Keratinocyte (primary cell): ENCODE results near the gene DENND2A. TPM values are rescaled to one million over a fixed set of nuclear protein-coding genes. Genes with fewer than 3 reads are reported as not detected.
"Not testable (repeated sequence)": the region's sequence is repeated elsewhere in the genome, so short reads cannot be mapped to it uniquely, and the experiment has no call there.

Experiments used
- DNase-seq: peaks from one replicate; pipeline ENCODE4 v3.0.0-alpha.2; 2011; ENCODE audit warnings: low read depth, missing footprints, low spot score
- FAIRE-seq: peaks from 2 replicates; lab custom pipeline; 2011; peaks lifted over from hg19 to GRCh38; lab: Jason Lieb, UNC
- H2AFZ ChIP-seq: 2 replicates; pipeline ENCODE4 v1.6.0; 2012; ENCODE audit warnings: low read length, control low read depth, inconsistent platforms; ENCODE audit not compliant: control insufficient read depth
- H3K27ac ChIP-seq: 2 replicates; pipeline ENCODE4 v1.5.1; 2011; ENCODE audit warnings: low read length; ENCODE audit not compliant: control insufficient read depth, insufficient read depth
- H3K27me3 ChIP-seq: 3 replicates; pipeline ENCODE4 v1.6.0; 2011; ENCODE audit warnings: low read length; ENCODE audit not compliant: control insufficient read depth, insufficient read depth; ENCODE audit errors: extremely low read depth
- H3K36me3 ChIP-seq, 2 experiments: 2 replicates in 1 of 2; 3 replicates in 1 of 2; pipeline ENCODE4 v1.5.1; 2011; ENCODE audit warnings: low read length in 2 of 2, mild to moderate bottlenecking in 1 of 2; ENCODE audit not compliant: control insufficient read depth in 2 of 2, insufficient read depth in 2 of 2; ENCODE audit errors: extremely low read depth in 1 of 2
- H3K4me1 ChIP-seq: 3 replicates; pipeline ENCODE4 v1.5.1; 2011; ENCODE audit warnings: low read length; ENCODE audit not compliant: control insufficient read depth, insufficient read depth; ENCODE audit errors: extremely low read depth
- H3K4me2 ChIP-seq: 3 replicates; pipeline ENCODE4 v1.6.0; 2011; ENCODE audit warnings: low read depth, low read length; ENCODE audit not compliant: control insufficient read depth, insufficient read depth; ENCODE audit errors: extremely low read depth
- H3K4me3 ChIP-seq, 3 experiments: fragments of 200-600 bp in 1 of 3; sonication (generic) in 1 of 3; 2 replicates in 2 of 3; 3 replicates in 1 of 3; pipeline ENCODE4 v1.5.1; 2011 to 2016; ENCODE audit warnings: low read length in 3 of 3, mild to moderate bottlenecking in 3 of 3, control low read depth in 2 of 3, inconsistent platforms in 1 of 3, low read depth in 1 of 3, mixed read lengths in 1 of 3, mixed run types in 1 of 3, moderate library complexity in 1 of 3; ENCODE audit not compliant: control insufficient read depth in 2 of 3, insufficient read depth in 2 of 3; ENCODE audit errors: extremely low read depth in 1 of 3
- H3K79me2 ChIP-seq: 2 replicates; pipeline ENCODE4 v1.6.0; 2012; ENCODE audit warnings: low read length; ENCODE audit not compliant: control insufficient read depth, insufficient read depth
- H3K9ac ChIP-seq: 3 replicates; pipeline ENCODE4 v1.6.0; 2011; ENCODE audit warnings: low read length; ENCODE audit not compliant: control insufficient read depth, insufficient read depth; ENCODE audit errors: extremely low read depth
- H3K9me1 ChIP-seq: 3 replicates; pipeline ENCODE4 v1.6.0; 2011; ENCODE audit warnings: low read length; ENCODE audit not compliant: control insufficient read depth, insufficient read depth; ENCODE audit errors: extremely low read depth
- H3K9me3 ChIP-seq: 2 replicates; pipeline ENCODE4 v1.5.1; 2012; ENCODE audit warnings: low read depth, low read length; ENCODE audit not compliant: control insufficient read depth
- H4K20me1 ChIP-seq: 3 replicates; pipeline ENCODE4 v1.6.0; 2011; ENCODE audit warnings: low read length; ENCODE audit not compliant: control insufficient read depth, insufficient read depth; ENCODE audit errors: extremely low read depth
- EZH2 ChIP-seq: IDR thresholded peaks from one replicate; pipeline ENCODE4 v1.6.1; 2012; ENCODE audit warnings: inconsistent platforms, mild to moderate bottlenecking, low read length, moderate library complexity
- dilution Hi-C: fragments of 300-500 bp; cut with MboI; formaldehyde crosslinking; loops from one replicate; pipeline ENCODE4 v1.7.0; 2020; ENCODE audit warnings: low sequenced_read_pairs; ENCODE audit not compliant: extremely low pct_ligation_motif_present
- polyA plus RNA-seq, 5 experiments: library from polyadenylated mRNA; depleted of rRNA in 3 of 5; stranded (reverse) in 3 of 5; stranded (forward) in 1 of 5; unstranded in 1 of 5; fragments of >200 nt; gene quantifications; 1 replicate in 1 of 5; 2 replicates in 3 of 5; 3 replicates in 1 of 5; pipeline versions ENCODE4 v1.2.1 to v1.2.3, GENCODE V29; 2011 to 2012; ENCODE audit warnings: missing spikeins in 2 of 5, low read depth in 1 of 5, low replicate concordance in 1 of 5
- TF ChIP-seq, protein P1 (sequence below), 3 experiments: IDR thresholded peaks in 1 of 3; conservative IDR thresholded peaks in 1 of 3; optimal IDR thresholded peaks in 1 of 3; 2 replicates in 2 of 3; 3 replicates in 1 of 3; pipeline versions ENCODE3 to v1.5.1; 2011; ENCODE audit warnings: low read length in 3 of 3, mild to moderate bottlenecking in 3 of 3, moderate library complexity in 2 of 3, control low read depth in 1 of 3, inconsistent platforms in 1 of 3; ENCODE audit not compliant: insufficient read depth in 2 of 3; ENCODE audit errors: extremely low read depth in 1 of 3

Gene DENND2A
- polyA plus RNA-seq, 1 donor (not counting 4 experiments of a cell fraction or from before 2014, with no cell fraction given), result 1.8 TPM

DNA sequence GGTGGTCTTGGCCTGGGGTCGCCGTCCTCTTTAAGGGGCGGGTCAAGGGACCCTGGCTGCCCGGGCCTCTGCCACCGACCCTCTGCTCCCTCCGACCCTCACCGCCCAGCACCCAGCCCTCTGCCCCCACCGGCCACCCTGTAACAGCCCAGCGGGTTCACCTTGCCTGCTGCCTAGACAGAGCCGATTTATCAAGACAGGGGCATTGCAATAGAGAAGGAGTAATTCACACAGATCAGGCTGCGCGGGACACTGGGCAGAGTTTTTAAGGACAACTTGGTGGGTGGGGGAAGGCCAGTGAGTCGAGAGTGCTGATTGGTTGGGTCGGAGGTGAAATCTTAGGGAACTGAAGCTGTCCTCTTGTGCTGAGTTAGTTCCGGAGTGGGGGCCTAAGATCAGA is 31.4 kb upstream of the DENND2A start:
- TF ChIP-seq EZH2, result no peak
- TF ChIP-seq, protein P1, sequence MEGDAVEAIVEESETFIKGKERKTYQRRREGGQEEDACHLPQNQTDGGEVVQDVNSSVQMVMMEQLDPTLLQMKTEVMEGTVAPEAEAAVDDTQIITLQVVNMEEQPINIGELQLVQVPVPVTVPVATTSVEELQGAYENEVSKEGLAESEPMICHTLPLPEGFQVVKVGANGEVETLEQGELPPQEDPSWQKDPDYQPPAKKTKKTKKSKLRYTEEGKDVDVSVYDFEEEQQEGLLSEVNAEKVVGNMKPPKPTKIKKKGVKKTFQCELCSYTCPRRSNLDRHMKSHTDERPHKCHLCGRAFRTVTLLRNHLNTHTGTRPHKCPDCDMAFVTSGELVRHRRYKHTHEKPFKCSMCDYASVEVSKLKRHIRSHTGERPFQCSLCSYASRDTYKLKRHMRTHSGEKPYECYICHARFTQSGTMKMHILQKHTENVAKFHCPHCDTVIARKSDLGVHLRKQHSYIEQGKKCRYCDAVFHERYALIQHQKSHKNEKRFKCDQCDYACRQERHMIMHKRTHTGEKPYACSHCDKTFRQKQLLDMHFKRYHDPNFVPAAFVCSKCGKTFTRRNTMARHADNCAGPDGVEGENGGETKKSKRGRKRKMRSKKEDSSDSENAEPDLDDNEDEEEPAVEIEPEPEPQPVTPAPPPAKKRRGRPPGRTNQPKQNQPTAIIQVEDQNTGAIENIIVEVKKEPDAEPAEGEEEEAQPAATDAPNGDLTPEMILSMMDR (optimal IDR thresholded peaks at IDR 0.05 in 1 of 3, IDR thresholded peaks at IDR 0.05 in 1 of 3, conservative IDR thresholded peaks at IDR 0.05 in 1 of 3; ENCODE audit: extremely low read depth in 1 of 3, insufficient read depth in 2 of 3, low read length in 3 of 3), result no peak
- no peak for FAIRE-seq
- no peak for DNase-seq
- peaks cover 16% of the 10 kb centered on the region for H3K4me1 ChIP-seq
- no peaks in the 10 kb centered on the region for H4K20me1 ChIP-seq
- H3K9ac ChIP-seq, result no peak overlapping the region
- dilution Hi-C loops, result no loop called here
- no peak overlapping the region for H3K4me3 ChIP-seq
- no peaks in the 10 kb centered on the region for H3K9me1 ChIP-seq
- peaks cover 0 to 3% of the 10 kb centered on the region in 2 experiments for H3K36me3 ChIP-seq
- H3K4me2 ChIP-seq, result no peak overlapping the region
- H3K9me3 ChIP-seq, result no peaks in the 10 kb centered on the region
- H3K79me2 ChIP-seq, result no peaks in the 10 kb centered on the region
- no peaks in the 10 kb centered on the region for H3K27me3 ChIP-seq
- no peak overlapping the region for H2AFZ ChIP-seq
- H3K27ac ChIP-seq, result no peak overlapping the region

DNA sequence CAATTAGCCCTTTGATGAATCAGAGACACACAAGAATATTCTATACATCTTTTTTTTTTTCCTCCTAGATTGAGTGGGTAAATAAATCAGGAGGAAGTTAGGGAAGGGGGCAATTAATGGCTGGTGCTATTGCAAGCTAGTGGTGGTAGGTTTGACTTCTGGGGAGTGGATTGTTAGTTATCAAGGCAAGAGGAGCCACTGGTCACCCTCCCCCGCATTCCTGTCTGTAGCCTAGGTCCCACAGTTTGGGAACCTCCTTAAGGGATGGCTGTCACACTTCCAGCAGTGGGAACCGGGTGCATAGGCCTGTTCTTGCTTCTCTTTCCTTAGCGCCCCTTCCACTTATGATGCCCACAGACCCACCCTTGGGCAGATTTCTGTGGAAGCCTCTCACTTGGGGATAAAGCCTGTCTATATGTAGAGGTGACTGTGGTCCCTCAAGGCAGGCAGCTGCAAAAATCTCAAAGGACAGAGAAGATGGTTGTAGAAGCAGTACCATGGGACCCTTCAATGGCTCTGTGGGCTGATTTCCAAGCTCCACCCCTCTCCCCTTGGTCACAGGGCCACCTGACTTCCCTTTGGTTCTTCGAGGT is 29.8 kb upstream of the DENND2A start:
- no peak overlapping the region for H3K4me3 ChIP-seq
- TF ChIP-seq, protein P1 (optimal IDR thresholded peaks at IDR 0.05 in 1 of 3, IDR thresholded peaks at IDR 0.05 in 1 of 3, conservative IDR thresholded peaks at IDR 0.05 in 1 of 3; ENCODE audit: extremely low read depth in 1 of 3, insufficient read depth in 2 of 3, low read length in 3 of 3), result no peak
- no peak for TF ChIP-seq EZH2
- H3K4me1 ChIP-seq, result peaks cover 16% of the 10 kb centered on the region
- H3K79me2 ChIP-seq, result no peaks in the 10 kb centered on the region
- H3K27ac ChIP-seq, result no peak overlapping the region
- no peak overlapping the region for H2AFZ ChIP-seq
- DNase-seq, result no peak
- no peaks in the 10 kb centered on the region for H3K9me3 ChIP-seq
- H3K36me3 ChIP-seq, result no peaks in the 10 kb centered on the region
- H3K4me2 ChIP-seq, result no peak overlapping the region
- H3K27me3 ChIP-seq, result no peaks in the 10 kb centered on the region
- no peaks in the 10 kb centered on the region for H4K20me1 ChIP-seq
- dilution Hi-C loops, result no loop called here
- no peak overlapping the region for H3K9ac ChIP-seq
- no peaks in the 10 kb centered on the region for H3K9me1 ChIP-seq
- FAIRE-seq, result no peak

DNA sequence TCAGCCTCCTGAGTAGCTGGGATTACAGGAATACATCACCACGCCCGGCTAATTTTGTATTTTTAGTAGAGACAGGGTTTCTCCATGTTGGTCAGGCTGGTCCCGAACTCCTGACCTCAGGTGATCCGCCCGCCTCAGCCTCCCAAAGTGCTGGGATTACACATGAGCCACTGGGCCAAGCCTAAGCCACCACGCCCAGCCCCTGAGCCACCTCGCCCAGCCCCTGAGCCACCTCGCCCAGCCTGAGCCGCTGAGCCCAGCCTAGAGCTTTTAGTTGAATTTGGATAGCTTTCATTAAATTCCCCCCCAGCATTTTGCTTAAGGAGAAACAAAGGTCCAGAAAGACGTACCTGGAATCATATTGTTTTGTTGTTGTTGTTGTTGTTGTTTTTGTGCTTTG is 29.2 kb upstream of the DENND2A start:
- not testable (repeated sequence) for H3K9me3 ChIP-seq

More for the DNA sequence above, 29.2 kb upstream of the DENND2A start:
- H4K20me1 ChIP-seq, H3K9me1 ChIP-seq, H2AFZ ChIP-seq, H3K27me3 ChIP-seq, DNase-seq, H3K36me3 ChIP-seq, dilution Hi-C loops, H3K27ac ChIP-seq, H3K9ac ChIP-seq, H3K4me3 ChIP-seq, H3K4me2 ChIP-seq, FAIRE-seq, H3K79me2 ChIP-seq: not testable (repeated sequence)
- peaks cover 16% of the 10 kb centered on the region for H3K4me1 ChIP-seq
